GM12878 (cell line): ENCODE data around the gene PIGN. TPM values are rescaled to one million over a fixed set of nuclear protein-coding genes. Genes with fewer than 3 reads are reported as not detected.

Experiments used
- ATAC-seq: fragments of 200-7000 bp; cut with Tn5 transposase; 3 replicates; pipeline ENCODE4 v1.9.1; 2020; ENCODE audit warnings: mild to moderate bottlenecking, moderate library complexity
- BruUV-seq: library from RNA; stranded (reverse); fragments of 400-500 nt; replicated peaks from 2 replicates; lab custom pipeline; 2021; lab: Mats Ljungman, UMichigan
- CTCF ChIA-PET: fragments of 300-600 bp; sonication (Branson Sonifier 250); formaldehyde crosslinking; extraction: SDS; loops from one replicate; lab custom pipeline; 2021; ENCODE audit warnings: inconsistent platforms; lab: Yijun Ruan, JAX
- POLR2A ChIA-PET: fragments of 350-600 bp; formaldehyde crosslinking; extraction: SDS; loops from one replicate; lab custom pipeline; 2021; ENCODE audit warnings: inconsistent platforms; lab: Charles Lee
- RAD21 ChIA-PET: fragments of 300-600 bp; sonication (Branson Sonifier 250); formaldehyde crosslinking; loops from one replicate; lab custom pipeline; 2023; ENCODE audit warnings: antibody characterized with exemption; ENCODE audit not compliant: unreplicated experiment; lab: Charles Lee
- SMC1A ChIA-PET: fragments of 300-600 bp; sonication (Branson Sonifier 250); formaldehyde crosslinking; loops from one replicate; lab custom pipeline; 2023; ENCODE audit not compliant: unreplicated experiment, uncharacterized antibody; lab: Charles Lee
- DNase-seq: peaks from one replicate; pipeline ENCODE4 v3.0.0-alpha.2; 2011; ENCODE audit warnings: low read depth, low spot score
- FAIRE-seq: peaks from 3 replicates; lab custom pipeline; 2011; peaks lifted over from hg19 to GRCh38; lab: Jason Lieb, UNC
- H2AFZ ChIP-seq: 2 replicates; pipeline ENCODE4 v1.6.0; 2011; ENCODE audit warnings: low read depth, low read length, control low read depth; ENCODE audit not compliant: control insufficient read depth
- H3K27ac ChIP-seq: 2 replicates; pipeline ENCODE4 v1.5.1; 2011; ENCODE audit warnings: control low read depth; ENCODE audit not compliant: control insufficient read depth, insufficient read depth
- H3K27me3 ChIP-seq, 2 experiments: replicated peaks in 1 of 2; 2 replicates each; pipeline versions ENCODE4 v1.6.0 to v1.6.1; 2011; ENCODE audit warnings: low read length in 1 of 2; ENCODE audit not compliant: control insufficient read depth in 2 of 2, insufficient read depth in 2 of 2
- H3K36me3 ChIP-seq, 2 experiments: 2 replicates each; pipeline ENCODE4 v1.5.1; 2011; ENCODE audit warnings: low read length in 1 of 2; ENCODE audit not compliant: control insufficient read depth in 2 of 2, insufficient read depth in 2 of 2
- H3K4me1 ChIP-seq: 2 replicates; pipeline ENCODE4 v1.6.1; 2011; ENCODE audit warnings: mild to moderate bottlenecking, low read length, moderate library complexity, mixed read lengths; ENCODE audit not compliant: control insufficient read depth, insufficient read depth
- H3K4me2 ChIP-seq: 2 replicates; pipeline ENCODE4 v1.6.0; 2011; ENCODE audit warnings: control low read depth; ENCODE audit not compliant: control insufficient read depth, insufficient read depth
- H3K4me3 ChIP-seq: fragments of 200-600 bp; sonication (generic); 2 replicates; pipeline ENCODE4 v1.5.1; 2016
- H3K79me2 ChIP-seq: 2 replicates; pipeline ENCODE4 v1.6.0; 2011; ENCODE audit warnings: low read length; ENCODE audit not compliant: control insufficient read depth, insufficient read depth
- H3K9ac ChIP-seq: 2 replicates; pipeline ENCODE4 v1.8.0; 2011; ENCODE audit warnings: low read length, control low read depth, mixed read lengths; ENCODE audit not compliant: control insufficient read depth, insufficient read depth
- H3K9me3 ChIP-seq: replicated peaks from 3 replicates; pipeline ENCODE4 v1.5.1; 2011; ENCODE audit warnings: mild to moderate bottlenecking, low read length; ENCODE audit not compliant: control insufficient read depth, insufficient read depth
- H4K20me1 ChIP-seq: 2 replicates; pipeline ENCODE4 v1.6.0; 2011; ENCODE audit not compliant: control insufficient read depth, insufficient read depth
- BCL11A ChIP-seq: IDR thresholded peaks from 2 replicates; pipeline ENCODE4 v1.6.1; 2011; ENCODE audit warnings: low read depth, low read length
- CBX3 ChIP-seq: fragments of 200-600 bp; sonication (generic); IDR thresholded peaks from 2 replicates; pipeline ENCODE4 v1.6.1; 2016; ENCODE audit warnings: low read depth, borderline replicate concordance
- CBX5 ChIP-seq: sonication (generic); IDR thresholded peaks from 2 replicates; pipeline ENCODE4 v1.6.1; 2016; ENCODE audit warnings: low read depth, moderate library complexity, mild to moderate bottlenecking, inconsistent platforms
- CHD4 ChIP-seq: fragments of 200-600 bp; sonication (generic); IDR thresholded peaks from 2 replicates; pipeline ENCODE4 v1.6.1; 2016; ENCODE audit warnings: mild to moderate bottlenecking
- CTCF ChIP-seq, 3 experiments: IDR thresholded peaks in 2 of 3; conservative IDR thresholded peaks in 1 of 3; 2 replicates each; pipeline ENCODE4 v1.5.1; 2011; ENCODE audit warnings: low read depth in 3 of 3, low read length in 3 of 3, mild to moderate bottlenecking in 3 of 3, control low read depth in 2 of 3, moderate library complexity in 2 of 3, inconsistent platforms in 1 of 3, mixed read lengths in 1 of 3; ENCODE audit not compliant: control insufficient read depth in 2 of 3, insufficient read depth in 1 of 3; ENCODE audit errors: extremely low read depth in 1 of 3
- ESRRA ChIP-seq: IDR thresholded peaks from 2 replicates; pipeline ENCODE4 v1.6.1; 2012; ENCODE audit warnings: mild to moderate bottlenecking, low read length, improper control_type of control experiment
- FOS ChIP-seq: IDR thresholded peaks from 3 replicates; pipeline ENCODE4 v1.6.1; 2011; ENCODE audit warnings: borderline replicate concordance; ENCODE audit not compliant: insufficient read length; ENCODE audit errors: extremely low read depth
- GABPA ChIP-seq: IDR thresholded peaks from 2 replicates; pipeline ENCODE4 v1.6.1; 2014; ENCODE audit warnings: antibody characterized with exemption, low read depth, mild to moderate bottlenecking, inconsistent platforms
- HCFC1 ChIP-seq: fragments of 150-350 bp; IDR thresholded peaks from 2 replicates; pipeline ENCODE4 v1.6.1; 2014; ENCODE audit warnings: low read length
- IRF5 ChIP-seq: fragments of 450-650 bp; IDR thresholded peaks from 2 replicates; pipeline ENCODE4 v1.6.1; 2017; ENCODE audit warnings: borderline replicate concordance
- MXI1 ChIP-seq: fragments of 150-350 bp; IDR thresholded peaks from 2 replicates; pipeline ENCODE4 v1.6.1; 2011; ENCODE audit warnings: low read depth, mild to moderate bottlenecking, inconsistent platforms, low read length, improper control_type of control experiment
- PML ChIP-seq: IDR thresholded peaks from 2 replicates; pipeline ENCODE4 v1.6.1; 2012; ENCODE audit warnings: low read length, inconsistent platforms
- POLR2AphosphoS5 ChIP-seq: IDR thresholded peaks from 2 replicates; pipeline ENCODE4 v1.6.1; 2011; ENCODE audit warnings: mild to moderate bottlenecking, low read length, inconsistent platforms
- PRDM15 ChIP-seq: fragments of 450-650 bp; formaldehyde crosslinking; IDR thresholded peaks from 2 replicates; pipeline ENCODE4 v1.4.0; 2020; ENCODE audit warnings: mild to moderate bottlenecking, moderate library complexity
- RAD21 ChIP-seq: IDR thresholded peaks from 2 replicates; pipeline ENCODE4 v1.6.1; 2011; ENCODE audit warnings: mild to moderate bottlenecking, low read depth, low read length, moderate library complexity; ENCODE audit not compliant: insufficient read depth
- SMC3 ChIP-seq: IDR thresholded peaks from 2 replicates; pipeline ENCODE4 v1.6.1; 2011; ENCODE audit warnings: low read length, improper control_type of control experiment, borderline replicate concordance
- TARDBP ChIP-seq: IDR thresholded peaks from 2 replicates; pipeline ENCODE4 v1.6.1; 2016; ENCODE audit warnings: borderline replicate concordance
- TCF7 ChIP-seq: IDR thresholded peaks from 2 replicates; pipeline ENCODE4 v1.6.1; 2014; ENCODE audit warnings: antibody characterized with exemption, borderline replicate concordance
- ZNF622 ChIP-seq: fragments of 450-650 bp; IDR thresholded peaks from 2 replicates; pipeline ENCODE4 v1.6.1; 2017; ENCODE audit warnings: mild to moderate bottlenecking, inconsistent platforms
- WGBS: methylation state at CpG from one replicate; pipeline ENCODE4 v1.1.6; 2016; ENCODE audit warnings: low lambda C conversion rate; ENCODE audit not compliant: insufficient replicate concordance, insufficient coverage; ENCODE audit errors: missing lambda C conversion rate; 5-methylcytosine and 5-hydroxymethylcytosine counted together
- in situ Hi-C: fragments of 300-500 bp; cut with MboI; formaldehyde crosslinking; loops from 9 replicates; pipeline ENCODE4 v1.14.3; 2018; ENCODE audit warnings: mixed read lengths
- intact Hi-C: fragments of 100-400 bp; cut with micrococcal nuclease; formaldehyde crosslinking; loops from one replicate; pipeline ENCODE4 v1.14.2; 2022; ENCODE audit not compliant: unreplicated experiment
- polyA plus RNA-seq, 11 experiments: library from polyadenylated mRNA; depleted of rRNA in 4 of 11; unstranded in 6 of 11; stranded (reverse) in 5 of 11; fragments of >200 nt; fragmentation: Nextera tagmentation in 4 of 11; fragmentation: Illumina TruSeq in 1 of 11; extraction: Ambion mirVana in 4 of 11; extraction: Trizol in 1 of 11; gene quantifications; 1 replicate in 1 of 11; 2 replicates in 10 of 11; pipeline versions ENCODE4 v1.2.1 to v1.2.3, GENCODE V29; 2011 to 2016; ENCODE audit warnings: inconsistent platforms in 2 of 11, missing spikeins in 2 of 11, low read depth in 1 of 11
- total RNA-seq, 4 experiments: library from RNA; depleted of rRNA in 3 of 4; stranded (reverse); fragments of >200 nt in 3 of 4; fragmentation: Illumina TruSeq in 1 of 4; extraction: Trizol in 1 of 4; gene quantifications; 2 replicates each; pipeline versions ENCODE4 v1.2.1 to v1.2.3, GENCODE V29; 2013 to 2021

The PIGN gene
- total and polyA plus RNA-seq, 10 of the 15 experiments (the other 5 are each of a cell fraction or from before 2014, with no cell fraction given) = 6.9 to 25.4 (median 18.7) TPM

- in situ Hi-C loops (no loop called here), intact Hi-C loops (no loop called here)
- CTCF ChIA-PET = interaction anchor here (0.7 kb wide), 1 partner anchor 23 kb away, joined by 3 read pairs; no protein-coding TSS in a partner anchor
- RAD21 ChIA-PET = no interaction called here
- WGBS = 89% methylated on average over 5 of the region's 5 CpGs
- no peaks in the 10 kb centered on the region for H3K36me3 ChIP-seq
- SMC1A ChIA-PET = interaction anchor here (0.7 to 1.9 kb wide), 4 partner anchors 13 to 249 kb away, joined by 3 to 5 read pairs (median 4); no protein-coding TSS in a partner anchor
- no peaks in the 10 kb centered on the region for H3K79me2 ChIP-seq
- no peaks in the 10 kb centered on the region for H3K27me3 ChIP-seq
- no peaks in the 10 kb centered on the region for H3K9me3 ChIP-seq
- no peak overlapping the region for H3K9ac ChIP-seq
- H3K4me1 ChIP-seq = no peaks in the 10 kb centered on the region
- ATAC-seq = peak; percentile 74
- POLR2A ChIA-PET = no interaction called here
- no TSS peak for BruUV-seq
- no peaks in the 10 kb centered on the region for H4K20me1 ChIP-seq
- no peak overlapping the region for H3K4me3 ChIP-seq
- H3K27ac ChIP-seq = no peak overlapping the region
- FAIRE-seq = no peak
- no peak overlapping the region for H3K4me2 ChIP-seq
- DNase-seq = no peak
- H2AFZ ChIP-seq = no peak overlapping the region
- TF ChIP-seq MXI1 (no peak), POLR2AphosphoS5 (no peak), HCFC1 (no peak), TARDBP (no peak), CTCF (IDR thresholded peaks at IDR 0.05 in 2 of 3, conservative IDR thresholded peaks at IDR 0.05 in 1 of 3; ENCODE audit: control insufficient read depth in 2 of 3, extremely low read depth in 1 of 3, insufficient read depth in 1 of 3, low read depth in 3 of 3, low read length in 3 of 3) (no peak), PRDM15 (CRISPR knock-in tag) (no peak), ESRRA (peak; percentile 40; the same call in 1 of the 2 replicates), PML (no peak), GABPA (no peak), ZNF622 (no peak), FOS (no peak), CBX3 (no peak), IRF5 (no peak), BCL11A (no peak), CBX5 (no peak), TCF7 (no peak), SMC3 (no peak), RAD21 (no peak), CHD4 (no peak)
Observed at GRCh38 chr18:62080172-62080900, 106.5 kb downstream of the PIGN start.
